GM19351 (cell line): ENCODE measurements around the gene GAPT.

ENCODE experiments used
- ATAC-seq: cut with Tn5 transposase; IDR thresholded peaks from one replicate; pipeline ENCODE4 v1.9.1; 2021; ENCODE audit warnings: mild to moderate bottlenecking, moderate library complexity; ENCODE audit not compliant: unreplicated experiment

Gene GAPT

DNA sequence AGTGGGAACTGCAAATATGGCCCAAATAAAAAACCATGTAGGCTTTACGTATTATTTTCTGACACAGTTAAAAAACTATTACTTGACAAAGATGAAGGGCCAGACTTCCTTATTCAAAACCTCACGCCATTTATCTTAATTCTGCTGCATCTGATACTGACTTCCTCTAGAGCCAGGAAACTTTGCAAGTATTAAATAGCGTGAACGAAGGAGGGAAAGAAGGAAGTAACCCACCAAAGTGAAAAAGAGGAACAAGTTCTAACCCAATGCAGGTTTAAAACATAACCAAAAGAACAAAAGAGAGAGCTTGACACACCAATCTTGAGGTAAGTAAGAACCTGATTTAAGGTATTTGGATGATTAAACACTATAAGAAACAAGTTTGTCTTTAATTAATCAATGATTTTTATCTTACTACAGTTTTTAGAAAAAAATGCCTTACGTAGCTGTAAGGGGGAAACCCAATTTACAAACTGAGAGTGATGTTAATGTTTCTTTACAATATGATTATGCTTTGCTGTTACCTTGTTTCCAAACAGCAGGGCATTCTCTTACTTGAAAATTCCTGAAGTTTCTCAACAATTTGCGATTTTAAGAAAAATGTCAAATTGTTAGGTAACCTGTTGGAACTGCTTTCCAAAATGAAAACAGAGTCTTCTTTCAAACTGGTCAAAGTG is at the start of gene GAPT:
GAPT (plus strand) TSS at position 220 of the 677 bp plus-strand sequence. CDS start 3,102 bp downstream, outside the sequence.
- peak; percentile 91 for ATAC-seq

DNA sequence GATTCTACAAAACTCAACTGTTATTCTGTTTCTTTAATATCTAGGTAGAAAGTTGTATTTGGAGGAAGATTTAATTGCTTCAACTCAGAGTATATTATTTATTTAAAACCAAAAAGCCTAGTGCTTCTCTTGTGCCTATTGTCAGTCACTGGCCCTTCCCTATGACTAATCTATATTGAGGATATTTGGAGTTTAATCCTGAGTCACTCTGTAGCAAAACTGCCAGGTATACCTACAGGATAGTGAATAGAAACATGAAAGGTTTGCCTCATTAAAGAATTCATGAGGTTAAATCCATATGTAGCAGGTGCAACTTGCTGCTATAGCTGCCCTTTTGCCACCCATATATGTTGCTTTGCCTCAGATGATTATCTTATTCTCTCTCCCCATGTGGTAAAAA is 46.4 kb upstream of the GAPT start:
- ATAC-seq, result no peak

DNA sequence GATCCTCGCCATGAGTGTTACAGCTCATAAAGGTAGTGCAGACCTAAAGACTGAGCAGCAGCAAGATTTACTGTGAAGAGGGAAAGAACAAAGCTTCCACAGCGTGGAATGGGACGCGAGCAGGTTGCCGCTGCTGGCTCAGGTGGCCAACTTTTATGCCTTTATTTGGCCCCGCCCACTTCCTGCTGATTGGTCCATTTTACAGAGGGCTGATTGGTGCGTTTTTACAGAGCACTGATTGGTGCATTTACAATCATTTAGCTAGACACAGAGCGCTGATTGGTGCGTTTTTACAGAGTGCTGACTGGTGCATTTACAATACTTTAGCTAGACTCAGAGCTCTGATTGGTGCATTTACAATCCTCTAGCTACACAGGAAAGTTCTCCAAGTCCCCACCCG is 45.2 kb upstream of the GAPT start:
- ATAC-seq, result no peak

DNA sequence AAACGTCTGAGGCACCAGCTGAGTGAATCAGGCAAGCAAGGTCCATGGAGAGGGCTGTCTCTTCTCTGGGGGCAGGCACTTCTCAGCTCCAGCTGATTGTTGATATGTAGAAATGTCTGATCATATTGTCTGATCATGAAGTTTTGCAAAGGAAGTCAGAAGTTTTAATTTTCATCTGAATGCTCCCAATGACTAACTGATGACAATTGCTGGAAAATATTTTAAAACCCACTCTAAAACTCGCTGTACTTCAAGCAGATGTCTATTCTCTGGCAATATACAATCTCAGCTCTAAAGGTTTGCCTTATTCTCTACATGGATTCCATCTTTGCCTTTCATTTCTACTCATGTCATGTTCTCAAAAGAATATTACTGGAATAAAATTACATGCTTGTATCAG is 44.0 kb upstream of the GAPT start:
- ATAC-seq, result no peak

DNA sequence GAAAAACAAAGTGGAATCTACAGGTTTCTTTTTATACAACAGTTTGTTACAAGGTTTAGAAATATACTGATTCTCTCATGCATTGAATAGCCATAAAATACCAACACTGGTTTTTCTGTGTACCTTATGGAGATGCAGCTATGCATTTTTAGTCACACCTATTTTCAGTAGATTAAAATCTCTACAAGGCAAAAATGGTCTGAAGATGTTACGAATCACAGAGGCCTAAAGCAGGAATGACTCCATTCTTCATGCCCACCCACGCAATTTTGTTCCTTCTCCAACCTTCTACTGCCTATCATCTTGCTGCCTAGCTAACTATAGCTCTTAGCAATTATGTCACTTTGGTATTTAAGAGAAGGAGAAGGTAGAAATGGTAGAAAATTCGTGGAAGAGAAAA is 41.2 kb upstream of the GAPT start:
- ATAC-seq, result no peak

DNA sequence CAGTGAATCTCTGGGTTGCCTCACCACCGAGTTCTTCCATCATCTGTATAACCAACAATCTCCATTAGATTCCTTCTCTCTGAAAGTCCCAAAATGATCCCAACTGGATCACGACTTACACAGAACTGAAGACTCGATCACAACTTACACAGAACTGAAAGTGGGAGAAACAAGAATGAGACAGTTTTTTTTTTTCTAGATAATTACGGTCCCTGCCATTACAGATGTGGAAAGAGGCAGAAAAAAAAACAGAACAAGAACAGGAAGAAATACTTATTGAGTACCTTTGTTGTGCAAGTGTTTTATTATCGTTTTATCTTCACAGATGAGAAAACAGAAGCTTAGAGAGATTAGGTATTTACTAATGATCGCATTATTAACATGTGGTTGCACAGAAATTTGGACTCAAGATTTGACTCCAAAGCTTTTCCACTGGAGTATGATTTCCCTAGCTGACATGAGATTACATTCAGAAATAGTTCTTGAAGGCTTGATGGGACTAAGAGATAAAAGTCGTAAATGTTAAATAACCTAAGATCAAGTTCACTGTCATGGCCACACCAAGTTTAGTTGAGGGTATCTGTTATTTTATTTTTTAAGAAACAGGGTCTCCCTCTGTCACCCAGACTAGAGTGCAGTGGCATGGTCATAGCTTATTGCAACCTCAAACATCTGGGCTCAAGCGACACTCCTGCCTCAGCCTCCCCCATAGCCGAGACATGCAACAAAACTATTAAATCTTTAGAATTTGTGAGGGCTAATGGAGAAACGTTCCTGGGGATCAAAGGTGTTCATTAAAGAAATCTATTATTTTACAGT is 40.2 kb upstream of the GAPT start:
- ATAC-seq, result no peak

DNA sequence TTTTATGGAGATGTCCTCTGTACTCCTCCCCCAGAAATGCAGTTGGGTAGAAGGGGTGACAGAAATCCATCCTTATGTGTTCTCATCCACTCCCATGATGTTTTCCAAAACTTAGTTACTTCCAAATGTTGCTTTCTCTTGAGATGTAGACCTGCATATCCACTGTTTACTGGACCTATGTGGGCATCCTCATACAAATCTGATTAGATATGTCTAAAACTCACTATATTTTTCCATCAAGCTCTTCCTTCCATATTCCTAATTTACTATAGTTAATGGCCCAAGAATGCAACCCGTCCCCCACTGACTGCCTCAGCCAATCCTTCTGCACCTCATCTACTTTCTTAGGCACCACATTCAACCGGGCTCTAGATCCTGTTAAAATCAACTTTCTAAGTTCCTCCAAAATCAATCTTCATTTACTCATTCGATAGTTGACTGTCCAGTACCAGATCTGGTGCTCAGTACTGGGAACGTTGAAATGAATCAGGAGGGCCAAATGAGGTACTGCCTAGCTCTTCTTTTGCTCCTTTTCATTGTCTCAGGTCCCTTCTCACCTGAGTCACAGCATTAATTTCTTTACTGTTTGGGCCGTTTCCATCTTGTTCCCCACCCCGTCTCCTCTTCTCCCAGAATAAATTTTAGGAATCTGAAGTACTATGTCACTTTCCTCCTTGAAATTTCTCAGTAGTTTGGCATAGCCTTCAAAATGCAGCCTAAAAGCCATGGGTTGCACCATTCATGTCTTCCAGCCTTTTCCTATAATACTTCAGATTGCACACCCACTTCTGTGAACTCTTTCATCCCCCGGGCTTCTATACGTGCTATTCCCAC is 39.3 kb upstream of the GAPT start:
- ATAC-seq, result no peak

DNA sequence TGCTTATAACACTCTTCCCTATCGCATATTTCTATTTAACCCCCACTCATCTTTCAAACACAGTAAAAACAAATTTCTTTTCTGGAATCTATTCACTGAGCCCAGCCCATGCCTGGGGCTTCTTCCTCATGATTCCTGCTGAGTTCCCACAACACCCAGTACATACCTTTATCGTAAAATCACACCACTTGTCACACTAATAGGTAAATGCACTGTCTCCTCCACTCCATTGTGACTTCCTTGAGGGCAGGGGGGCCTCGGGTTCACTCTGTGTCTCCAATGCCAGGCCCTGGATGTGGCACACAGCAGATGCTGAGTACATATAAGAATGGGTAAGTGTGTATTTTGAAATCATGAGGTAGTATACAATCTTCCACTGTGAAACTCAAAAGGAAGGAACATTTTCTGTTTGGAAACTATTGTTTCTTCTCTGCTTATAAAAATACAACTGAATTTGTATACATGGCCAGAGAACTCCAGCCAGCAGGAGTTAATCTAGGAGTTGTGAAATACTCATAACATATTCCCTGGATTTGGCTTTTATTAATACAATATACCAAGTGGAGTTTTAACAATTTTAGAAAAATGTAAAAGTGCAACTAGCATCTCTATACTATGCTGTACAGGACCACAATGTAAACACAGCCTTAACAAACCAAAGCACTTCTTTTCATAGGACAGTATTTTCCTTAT is 38.5 kb upstream of the GAPT start:
- ATAC-seq, result no peak

DNA sequence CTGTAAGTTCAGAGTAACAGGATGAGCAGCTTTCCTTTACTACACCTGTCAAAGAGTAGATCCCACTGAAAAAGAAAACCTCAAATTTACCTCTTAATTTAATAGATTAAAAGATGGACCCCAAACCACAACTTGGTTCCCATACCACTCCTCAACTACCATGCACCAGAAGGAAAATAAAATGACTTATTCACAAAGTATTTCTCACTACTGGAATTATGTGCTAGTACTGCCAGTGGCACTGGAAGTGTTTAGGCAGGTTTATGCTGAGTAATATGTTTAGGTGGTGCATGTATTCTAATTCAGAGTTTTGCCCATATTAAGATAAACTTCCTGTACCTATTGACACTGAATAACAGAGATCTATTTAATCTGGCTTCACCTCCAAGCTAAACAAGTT is 37.9 kb upstream of the GAPT start:
- ATAC-seq, result no peak

DNA sequence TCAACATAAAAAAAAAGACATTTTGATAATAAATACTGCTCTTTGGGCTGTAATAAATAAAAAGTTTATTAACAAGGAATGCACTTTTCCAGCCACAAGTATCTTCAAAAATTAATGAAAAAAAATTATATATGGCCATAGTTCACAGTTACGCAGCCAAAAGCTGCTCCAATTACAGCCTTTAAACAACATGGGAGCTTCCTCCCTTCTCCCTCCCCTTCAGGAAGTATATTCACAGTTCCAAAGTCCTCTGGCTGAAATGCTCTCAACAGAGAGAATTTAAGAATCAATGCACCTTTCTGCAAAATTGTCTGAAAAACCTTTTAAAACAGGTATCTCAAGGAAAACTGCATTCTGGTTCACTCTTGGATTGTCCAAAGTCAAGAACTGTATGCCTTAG is 37.2 kb upstream of the GAPT start:
- ATAC-seq, result no peak

DNA sequence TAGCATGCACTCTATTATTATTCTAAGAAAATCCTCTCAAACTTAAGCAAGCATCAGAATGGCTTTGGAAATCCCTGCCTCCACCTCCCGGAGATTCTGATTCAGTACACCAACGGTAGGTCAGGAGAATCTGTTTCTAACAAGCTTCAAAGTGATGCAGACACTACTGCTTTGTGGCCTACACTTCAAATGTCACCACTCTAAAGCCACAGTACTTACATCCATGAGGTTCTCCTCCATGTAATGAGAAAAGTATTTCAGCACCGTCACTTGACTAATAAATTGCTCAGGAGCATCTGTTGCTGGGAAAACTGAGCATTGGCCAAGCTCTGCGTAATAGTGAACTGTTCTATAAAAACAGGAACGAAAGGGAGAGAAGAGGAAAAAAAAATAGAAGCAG is 36.2 kb upstream of the GAPT start:
- ATAC-seq, result no peak

DNA sequence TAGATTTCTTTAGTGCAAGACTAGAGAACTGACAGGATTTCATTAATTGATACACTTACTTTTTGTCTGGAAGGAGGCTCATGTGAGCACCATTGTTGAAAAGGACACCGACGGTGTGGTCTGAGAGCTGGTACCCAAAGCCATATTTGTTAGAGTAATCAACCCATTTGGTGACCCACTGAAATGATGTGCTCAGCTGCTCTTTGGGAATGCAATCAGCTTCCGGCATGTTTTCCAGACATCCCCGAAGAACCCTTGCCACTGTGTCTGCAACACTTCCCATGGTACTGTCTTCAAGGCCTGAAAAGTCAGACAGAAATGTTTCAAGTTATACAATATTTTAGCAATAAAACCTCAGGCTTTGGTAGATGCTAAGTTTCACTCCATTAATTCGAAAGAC is 35.8 kb upstream of the GAPT start:
- ATAC-seq, result no peak

DNA sequence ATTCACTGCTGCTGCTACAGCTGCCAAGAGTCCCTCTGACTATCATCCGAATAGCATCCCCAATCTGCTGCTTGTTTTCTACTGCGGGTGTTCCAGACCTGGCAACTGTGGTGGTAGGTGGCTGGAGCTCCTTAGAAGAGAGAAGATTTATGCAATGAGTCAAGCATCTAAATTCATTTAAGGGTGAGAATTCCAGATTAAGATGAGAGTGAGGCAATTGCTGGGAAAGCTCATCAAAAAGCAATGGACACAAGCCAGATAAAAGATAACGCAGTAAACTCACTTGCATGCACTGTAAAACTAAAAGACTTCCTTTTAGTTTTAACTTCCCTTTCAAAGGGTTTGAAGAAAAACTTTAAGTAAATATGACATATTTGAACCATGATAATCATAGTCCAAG is 35.2 kb upstream of the GAPT start:
- no peak for ATAC-seq

DNA sequence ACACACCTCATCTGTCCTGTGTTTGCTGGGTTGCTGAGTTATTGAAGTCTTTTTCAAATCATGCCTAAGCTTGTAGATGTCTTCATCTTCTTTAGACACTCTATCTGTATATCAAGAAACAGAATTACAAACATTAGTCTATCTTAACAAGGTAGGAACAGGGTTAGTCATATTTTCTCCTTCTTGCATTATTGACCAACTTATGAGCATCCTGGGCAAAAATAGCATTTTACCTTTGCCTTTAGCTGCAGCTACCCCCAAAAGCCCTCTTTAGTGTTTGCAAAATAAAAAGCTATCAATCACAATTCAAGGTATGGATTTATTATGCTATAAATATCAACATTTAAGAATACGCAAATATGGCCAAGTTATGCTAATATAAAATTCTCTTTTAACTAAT is 34.7 kb upstream of the GAPT start:
- no peak for ATAC-seq

DNA sequence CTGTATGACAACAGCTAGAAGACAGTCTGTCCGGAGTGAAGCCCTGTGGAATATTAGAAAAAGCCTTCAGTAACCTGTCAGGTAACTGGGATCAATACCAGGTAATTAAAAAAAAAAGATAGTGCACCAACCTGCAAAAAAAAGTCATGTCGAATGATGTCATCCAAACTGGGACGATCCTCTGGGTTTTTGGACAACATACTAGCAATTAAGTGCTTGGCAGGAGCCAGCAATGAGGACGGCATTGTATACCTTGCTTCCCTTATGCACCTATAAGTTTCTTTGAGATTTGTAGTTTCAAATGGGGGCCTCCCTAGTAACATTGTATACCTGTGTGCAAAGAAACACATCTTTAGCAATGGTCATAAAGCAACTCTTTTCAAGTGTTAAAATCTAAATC is 34.2 kb upstream of the GAPT start:
- ATAC-seq, result no peak

DNA sequence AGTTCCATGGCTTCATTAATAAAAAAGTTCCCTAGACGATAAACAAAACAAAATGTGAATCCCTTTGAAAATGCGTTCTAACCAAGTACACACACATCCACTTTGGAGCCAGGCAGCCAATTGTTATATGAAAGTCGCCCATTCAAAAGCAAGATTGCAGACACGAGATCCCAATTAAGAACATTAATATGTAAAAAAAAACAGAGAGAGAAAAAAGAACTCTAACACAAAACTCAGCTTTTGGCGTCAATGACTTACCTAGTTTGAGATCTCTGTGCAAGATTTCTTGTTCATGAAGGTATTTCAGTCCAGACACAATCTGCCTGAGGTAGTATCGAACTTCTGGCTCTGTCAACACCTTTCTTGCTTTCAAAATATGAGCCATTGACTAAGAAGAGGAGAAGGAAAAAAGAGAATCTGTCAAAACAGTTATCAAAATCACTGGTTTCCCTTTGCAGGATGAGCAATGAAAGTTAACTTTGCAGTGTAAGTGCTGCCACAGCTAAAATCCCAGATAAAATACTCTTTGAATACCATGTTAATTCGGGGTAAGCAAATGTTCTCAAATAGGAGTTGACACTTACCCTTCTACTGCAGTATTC is 33.0 kb upstream of the GAPT start:
- ATAC-seq, result no peak

DNA sequence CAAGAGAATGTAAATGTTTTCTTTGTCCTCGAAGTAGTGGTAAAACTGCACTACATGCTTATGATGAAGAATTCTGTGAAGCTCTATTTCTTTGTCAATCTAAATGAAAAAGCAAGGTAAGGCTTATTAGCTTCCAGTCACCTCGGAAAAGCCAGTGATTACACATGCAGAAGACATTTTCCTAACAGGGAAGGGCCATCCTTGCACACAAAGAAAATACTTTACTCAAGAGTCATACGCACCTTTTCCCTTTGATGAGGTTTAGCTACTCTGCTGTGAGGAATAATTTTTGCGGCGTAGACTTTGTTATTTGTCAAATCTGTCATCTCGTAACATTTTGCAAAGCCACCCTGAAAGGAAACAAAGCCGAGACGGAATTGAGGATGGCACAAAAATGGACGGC is 32.5 kb upstream of the GAPT start:
- ATAC-seq, result no peak

DNA sequence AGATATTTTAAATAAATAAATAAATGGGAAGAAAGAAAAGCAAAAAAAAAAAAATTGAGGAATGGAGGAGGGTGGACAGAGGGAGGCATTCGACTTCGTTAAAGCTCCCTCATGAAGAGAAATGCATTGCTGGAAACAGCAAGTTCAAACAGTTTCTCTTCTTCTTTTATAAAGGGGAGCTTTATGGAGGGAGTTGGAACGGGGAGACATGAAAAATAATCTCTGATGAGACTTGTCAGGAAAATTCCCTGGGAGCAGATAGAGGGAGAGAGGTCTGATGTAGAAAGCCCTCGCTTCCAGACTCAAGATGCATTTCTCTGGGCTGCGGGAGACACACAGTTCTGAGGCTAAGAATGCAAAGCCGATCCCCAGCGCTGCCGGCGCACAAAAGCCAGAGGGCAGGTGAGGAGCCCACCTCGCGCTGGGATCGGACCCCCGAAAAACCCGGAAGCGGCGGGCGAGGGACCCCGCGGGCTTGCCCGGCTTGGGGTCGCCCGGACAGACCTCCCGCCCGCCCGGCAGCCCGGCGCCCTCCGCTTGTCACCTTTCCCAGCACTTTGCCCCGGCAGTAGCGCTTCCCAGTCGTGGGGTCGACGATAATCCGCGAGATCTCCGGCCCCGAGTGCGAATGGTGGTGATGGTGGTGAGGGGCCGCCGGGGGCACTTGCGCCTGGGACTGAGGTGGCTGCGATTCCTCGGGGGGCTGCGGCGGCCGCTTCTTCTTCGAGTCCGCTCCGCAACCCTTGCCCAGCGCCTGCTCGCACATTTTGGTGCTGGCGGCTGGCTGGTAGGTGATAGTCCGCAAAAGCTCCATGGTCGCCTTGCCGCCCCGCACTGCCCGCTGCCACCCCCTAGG is 31.9 kb upstream of the GAPT start:
- ATAC-seq, result peak; percentile 21

DNA sequence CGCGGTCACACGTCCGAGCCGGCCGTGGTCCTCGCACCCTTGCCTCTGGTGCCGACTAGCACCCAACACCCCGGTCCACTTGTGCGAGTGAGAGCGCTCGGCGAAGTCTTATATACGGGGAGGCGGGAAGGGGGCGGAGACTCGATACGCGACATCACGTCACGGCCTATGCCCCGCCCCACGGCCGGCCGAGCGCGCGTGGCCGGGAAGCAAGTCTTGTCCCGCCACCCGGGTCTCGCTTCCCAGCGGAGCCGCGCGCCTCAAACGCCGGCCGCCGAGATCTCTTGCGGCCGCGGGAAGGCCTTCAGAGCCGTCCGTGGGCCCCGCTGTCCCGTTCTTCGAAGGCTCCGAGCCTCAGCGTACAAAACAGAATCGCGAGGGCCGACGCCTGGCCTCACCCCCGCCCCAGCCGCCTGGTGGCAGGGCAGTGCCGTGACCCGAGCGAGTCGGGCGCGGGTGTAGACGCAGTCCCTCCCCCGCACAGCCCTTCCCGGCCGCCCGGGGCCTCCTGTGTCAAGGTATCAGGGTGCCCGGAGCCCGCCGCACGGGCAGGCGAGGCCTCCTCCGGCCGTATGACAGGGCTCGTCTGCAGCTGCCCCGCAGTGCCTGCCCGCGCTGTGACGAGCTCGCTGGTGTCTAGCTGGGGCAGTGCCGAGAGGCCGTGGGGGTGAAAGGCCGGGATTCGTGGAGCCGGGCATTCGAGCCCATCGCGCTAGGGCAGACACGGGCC is 31.1 kb upstream of the GAPT start, which contains the start of gene PLK2:
PLK2 (minus strand) TSS at position 85 of the 730 bp plus-strand sequence. CDS start 127 bp downstream, outside the sequence.
- peak; percentile 75 for ATAC-seq
